NCI-H2107 treated with DMSO at 0.1 percent for 48 hours (cell line): ENCODE results near the gene MGLL.
"Not testable (repeated sequence)": the region's sequence is repeated elsewhere in the genome, so short reads cannot be mapped to it uniquely, and the experiment has no call there.

ENCODE experiments used
- DNase-seq: peaks from one replicate; lab custom pipeline; 2025; ENCODE audit not compliant: unreplicated experiment; lab: John Stamatoyannopoulos, UW

Gene MGLL

DNA sequence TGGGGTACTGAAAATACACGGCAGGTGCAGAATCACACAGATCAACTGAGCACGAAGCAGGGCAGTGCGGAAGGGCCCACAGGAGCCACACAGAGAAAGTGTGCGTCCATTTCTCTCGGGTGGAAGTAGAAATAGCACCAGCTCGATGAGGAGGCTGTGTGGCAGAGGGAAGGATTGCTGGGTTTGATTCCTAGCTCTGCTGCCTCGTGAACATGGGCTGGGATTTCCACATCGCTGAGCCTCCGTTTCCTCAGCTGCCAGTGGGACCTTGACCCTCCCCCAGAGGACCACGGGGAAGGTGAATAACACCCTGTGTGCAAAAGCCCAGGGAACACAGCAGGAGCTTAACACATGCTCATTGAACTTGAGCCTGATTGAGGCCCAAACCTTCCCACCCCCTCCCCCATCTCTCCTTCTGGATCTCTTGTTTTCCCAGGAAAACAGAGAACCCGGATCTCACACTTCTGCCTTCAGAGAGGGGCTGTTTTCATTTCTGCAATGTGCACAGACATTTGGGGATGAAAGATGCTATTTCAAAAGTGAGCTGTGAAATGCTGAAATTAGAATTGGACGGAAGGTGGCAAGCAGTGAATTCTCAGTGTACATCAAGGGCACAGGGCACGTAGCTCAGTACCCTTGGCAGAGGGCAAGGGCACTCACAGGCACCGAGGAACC is 111.2 kb downstream of the MGLL start:
- no peak for DNase-seq

- no peak for DNase-seq
Observed at GRCh38 chr3:127710155-127710941, 112.0 kb downstream of the MGLL start.

GRCh38 chr3:127709320-127710060 is 112.8 kb downstream of the MGLL start:
- DNase-seq, result no peak

DNA sequence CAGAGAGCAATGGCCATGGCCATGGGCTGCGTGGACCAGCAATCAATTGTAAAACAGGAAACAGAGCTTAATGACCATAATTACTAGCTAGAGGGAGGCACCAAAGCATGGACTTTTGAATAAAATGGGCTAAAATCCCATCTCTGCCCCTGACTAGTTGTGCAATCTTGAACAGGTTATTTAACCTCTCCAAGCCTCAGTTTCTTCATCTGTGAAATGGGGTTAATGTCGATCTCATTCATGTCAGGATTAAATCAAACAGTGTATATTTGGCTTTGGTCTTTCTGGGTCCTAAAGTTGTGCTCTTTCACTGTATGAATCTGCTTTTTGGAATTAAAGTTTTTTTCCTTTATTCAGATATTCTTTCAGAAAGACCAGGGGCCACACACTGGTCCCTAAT is 113.5 kb downstream of the MGLL start:
- DNase-seq, result no peak

GRCh38 chr3:127707851-127708411 is 114.4 kb downstream of the MGLL start:
- no peak for DNase-seq

GRCh38 chr3:127706785-127707351 is 115.4 kb downstream of the MGLL start:
- DNase-seq, result no peak

DNA sequence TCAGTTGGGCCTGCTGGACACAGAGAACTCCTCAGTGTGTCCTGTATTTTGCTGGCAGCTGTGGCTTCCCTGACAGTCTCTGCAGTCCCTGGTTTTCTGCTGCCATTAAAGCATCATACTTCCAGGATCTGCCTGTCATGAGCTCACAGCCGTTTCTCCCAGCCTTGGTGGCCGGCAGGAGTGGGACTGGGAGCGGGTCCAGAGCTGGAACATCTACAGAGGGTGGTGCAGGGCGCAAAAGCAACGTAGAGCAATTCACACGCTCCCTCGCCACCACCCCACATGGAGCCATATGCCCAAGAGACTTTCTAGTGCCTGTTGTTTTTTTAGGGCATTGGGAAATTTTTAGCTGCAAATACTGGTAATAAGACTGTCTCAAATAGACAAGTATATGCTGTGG is 116.0 kb downstream of the MGLL start:
- no peak for DNase-seq

- DNase-seq, result not testable (repeated sequence)
Observed at GRCh38 chr3:127704840-127705239, 117.5 kb downstream of the MGLL start.

GRCh38 chr3:127702151-127702578 is 120.2 kb downstream of the MGLL start:
- no peak for DNase-seq

GRCh38 chr3:127701280-127701911 is 120.9 kb downstream of the MGLL start:
- no peak for DNase-seq

DNA sequence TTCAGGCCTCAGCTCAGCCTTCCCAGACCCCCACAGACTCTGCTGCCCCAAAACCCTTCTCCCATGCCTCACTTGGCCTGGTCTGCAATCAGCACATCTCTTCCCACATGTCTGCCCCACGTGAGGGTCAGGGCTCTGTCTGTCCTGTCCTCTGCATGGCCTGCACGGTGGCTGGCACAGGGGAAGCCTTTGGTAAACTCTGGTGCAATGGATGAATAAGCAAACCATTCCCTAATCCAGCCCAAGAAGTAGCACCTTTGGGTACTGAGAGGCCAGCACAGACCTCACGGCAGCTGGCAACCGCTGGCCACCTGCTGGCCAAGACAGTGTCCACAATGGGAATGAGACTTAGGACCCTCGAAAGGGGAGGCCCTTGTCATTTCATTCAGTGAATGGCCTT is 121.9 kb downstream of the MGLL start:
- no peak for DNase-seq

- DNase-seq, result no peak
Observed at GRCh38 chr3:127699416-127700300, 122.7 kb downstream of the MGLL start.

GRCh38 chr3:127698691-127699415 is 123.5 kb downstream of the MGLL start:
- no peak for DNase-seq

DNA sequence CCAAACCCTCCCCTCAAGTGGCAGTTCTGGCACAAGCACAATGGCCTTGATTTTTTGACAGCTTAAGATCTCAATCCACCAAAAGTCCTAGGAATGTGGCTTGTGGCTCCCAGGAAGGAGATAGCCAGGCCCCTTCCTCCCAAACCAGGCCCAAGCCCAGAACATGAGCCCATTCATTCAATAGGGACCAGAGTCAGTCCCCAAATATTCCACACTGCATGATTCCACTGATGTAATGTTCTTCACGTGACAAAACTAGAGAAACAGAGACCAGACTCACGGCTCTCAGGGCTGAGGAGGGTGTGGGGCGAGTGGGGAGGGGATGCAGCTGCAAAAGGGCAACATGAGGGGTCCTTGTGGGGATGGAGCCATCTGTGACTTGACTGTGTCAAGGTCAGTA is 124.0 kb downstream of the MGLL start:
- DNase-seq, result no peak

DNA sequence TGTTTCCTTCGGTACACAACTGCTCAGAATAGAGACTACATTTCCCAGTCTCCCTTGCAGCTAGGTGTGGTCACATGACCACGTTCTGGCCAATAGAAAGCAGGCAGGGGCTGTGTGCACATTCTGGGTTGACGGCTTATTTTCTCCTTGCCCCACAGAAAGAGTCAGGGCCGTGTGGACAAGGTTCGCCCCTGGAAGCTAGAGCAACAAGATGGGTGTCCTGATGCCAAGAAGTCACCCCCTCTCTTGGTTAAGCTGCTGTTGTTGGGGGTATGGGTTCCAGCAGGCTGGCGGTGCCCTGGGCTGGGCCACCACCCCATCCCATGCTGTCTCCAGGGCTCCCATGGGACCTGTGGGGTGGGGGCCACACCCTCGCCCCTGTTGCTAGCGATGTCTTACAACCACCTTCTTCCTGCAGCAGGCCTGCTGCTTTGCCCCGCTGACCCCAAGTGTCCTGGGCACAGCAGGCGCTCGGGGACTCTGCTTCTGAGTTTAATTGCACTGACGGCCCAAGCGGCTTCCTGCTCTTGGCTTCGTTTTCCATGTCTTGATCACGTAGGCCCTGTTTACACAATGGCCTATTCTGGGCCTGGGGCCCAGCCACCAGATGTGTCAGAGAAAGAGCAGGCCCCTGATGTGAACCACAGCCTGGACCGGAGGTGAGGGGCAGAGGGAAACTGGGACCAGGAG is 124.6 kb downstream of the MGLL start:
- peak; percentile 44 for DNase-seq

GRCh38 chr3:127694467-127695215 is 127.7 kb downstream of the MGLL start:
- DNase-seq, result peak; percentile 56

DNA sequence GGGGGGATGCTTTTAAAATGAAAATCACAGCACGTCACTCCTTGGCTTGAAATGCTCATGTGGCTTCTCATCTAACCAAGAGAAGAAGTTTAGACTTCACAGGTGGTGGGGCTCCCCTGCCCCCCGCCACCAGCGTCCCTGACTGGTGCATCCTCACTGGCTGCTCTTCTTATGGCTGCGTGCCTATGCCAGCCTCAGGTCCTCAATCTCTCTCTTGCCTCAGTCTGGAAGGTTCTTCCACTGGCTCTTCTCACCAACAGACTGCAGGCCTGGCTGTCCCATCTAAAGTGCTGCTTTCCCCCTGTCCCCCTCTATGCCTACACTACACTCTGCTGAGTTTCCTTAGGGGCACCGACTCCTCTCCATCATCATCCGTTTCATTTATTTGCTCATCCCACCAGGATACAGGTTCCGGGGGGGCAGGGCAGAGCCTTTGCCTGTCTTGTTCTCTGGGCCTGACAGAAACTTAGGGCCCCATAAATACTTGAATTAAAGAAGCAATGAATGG is 128.9 kb downstream of the MGLL start:
- no peak for DNase-seq
